NCI-H446 (cell line): ENCODE measurements around the gene KCNH1.
"Not testable (repeated sequence)": the region's sequence is repeated elsewhere in the genome, so short reads cannot be mapped to it uniquely, and the experiment has no call there.

Experiments used
- DNase-seq, 2 experiments: peaks; one replicate each; lab custom pipeline; 2025; lab: John Stamatoyannopoulos, UW

Gene KCNH1

DNA sequence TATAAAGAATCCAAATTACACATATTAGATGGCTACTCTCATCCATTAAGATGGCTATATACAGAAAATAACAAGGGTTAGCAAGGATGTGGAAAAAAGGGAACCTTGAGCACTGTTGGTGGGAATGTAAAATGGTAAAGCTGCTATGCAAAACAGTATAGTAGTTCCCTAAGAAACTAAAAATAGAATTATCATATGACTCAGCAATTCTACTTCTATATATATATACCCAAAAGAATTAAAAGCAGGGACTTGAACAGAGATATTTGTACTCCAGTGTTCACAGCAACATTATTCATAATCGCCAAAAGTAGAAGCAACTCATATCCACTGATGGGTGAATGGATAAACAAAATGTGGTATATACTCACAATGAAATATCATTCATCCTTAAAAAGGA, 126.1 kb downstream of the KCNH1 start:
- no peak for DNase-seq

DNA sequence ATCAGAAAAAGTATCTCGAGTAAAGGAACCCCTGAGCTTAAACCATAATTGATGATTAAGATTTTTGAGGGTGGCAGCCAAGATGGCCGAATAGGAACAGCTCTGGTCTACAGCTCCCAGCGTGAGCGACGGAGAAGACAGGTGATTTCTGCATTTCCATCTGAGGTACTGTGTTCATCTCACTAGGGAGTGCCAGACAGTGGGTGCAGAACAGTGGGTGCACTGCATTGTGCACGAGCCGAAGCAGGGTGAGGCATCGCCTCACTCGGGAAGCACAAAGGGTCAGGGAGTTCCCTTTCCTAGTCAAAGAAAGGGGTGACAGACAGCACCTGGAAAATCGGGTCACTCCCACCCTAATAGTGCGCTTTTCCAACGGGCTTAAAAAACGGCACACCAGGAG, 138.0 kb downstream of the KCNH1 start:
- DNase-seq, result not testable (repeated sequence)

DNA sequence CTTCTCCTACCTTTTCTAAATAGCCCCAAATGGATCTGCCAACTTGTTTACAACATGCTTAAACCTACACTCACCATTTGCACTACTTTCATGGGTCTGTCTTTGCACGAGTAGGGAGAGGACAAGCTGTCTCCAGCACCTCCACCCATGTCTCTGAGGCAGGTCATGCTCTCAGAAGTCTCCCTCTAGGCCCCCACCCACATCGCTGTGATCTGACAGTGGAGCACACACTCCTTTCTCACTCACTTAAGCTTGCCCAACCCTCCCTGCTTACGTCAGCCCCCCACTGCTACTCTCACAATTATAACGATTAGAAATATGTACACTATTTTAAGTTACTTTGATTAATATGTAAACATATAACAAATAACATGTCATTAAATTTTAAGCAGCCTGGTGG, 141.1 kb downstream of the KCNH1 start:
- no peak for DNase-seq

DNA sequence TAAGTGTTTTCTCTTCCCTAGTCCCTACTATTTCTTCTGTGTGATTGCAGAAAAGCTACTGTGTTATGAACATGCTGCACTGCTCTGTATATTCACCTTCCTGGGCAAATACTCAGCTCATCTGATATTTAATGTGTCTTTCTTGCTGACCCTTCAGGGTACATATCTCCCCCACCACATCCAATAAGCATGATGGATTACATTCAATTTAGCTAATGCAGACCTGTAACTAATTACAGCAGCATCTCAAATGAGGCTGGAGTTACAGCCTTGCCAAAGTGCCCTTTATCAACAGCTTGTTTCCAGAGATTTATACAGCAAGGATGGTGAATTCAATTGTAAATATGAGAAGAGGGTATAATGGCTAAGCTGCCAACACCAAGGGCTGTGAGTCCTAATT, 144.0 kb downstream of the KCNH1 start:
- DNase-seq, result no peak

DNA sequence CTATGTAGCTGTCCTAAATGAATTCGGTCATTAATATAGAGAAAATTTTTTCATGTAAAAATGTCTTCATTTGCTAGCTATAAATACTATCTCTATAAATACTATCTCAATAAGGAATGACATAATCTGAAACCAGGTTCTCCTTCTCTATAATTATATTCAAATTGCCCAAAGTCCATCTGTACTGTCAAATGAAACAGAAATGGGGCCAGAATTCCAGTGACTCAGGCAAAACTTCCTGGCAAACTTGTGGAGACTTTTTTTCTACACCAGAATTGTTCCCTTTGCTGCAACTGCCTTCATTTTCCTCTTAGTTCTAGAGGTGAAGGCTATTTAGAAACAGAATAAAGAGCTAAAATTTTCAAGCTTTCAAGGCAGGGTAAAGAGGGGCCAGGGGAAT, 152.5 kb downstream of the KCNH1 start:
- DNase-seq, result no peak

DNA sequence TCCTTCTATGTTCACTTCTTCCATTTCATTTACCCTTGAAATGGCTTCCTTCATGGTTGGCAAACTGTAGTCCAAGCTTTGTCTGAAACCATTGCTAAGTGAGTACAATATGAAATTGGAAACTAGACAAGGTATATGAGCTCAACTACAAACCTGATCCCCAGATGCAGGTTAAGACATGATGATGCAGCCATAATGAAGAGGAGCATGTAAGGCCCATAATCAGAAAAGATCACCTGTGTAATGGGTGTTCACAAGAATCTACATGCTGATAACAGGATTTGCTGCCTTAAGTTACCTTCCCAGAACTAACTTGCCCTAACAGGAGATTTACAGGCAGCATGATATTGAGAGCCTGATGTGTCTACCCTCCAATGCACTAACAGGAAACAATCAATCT, 153.9 kb downstream of the KCNH1 start:
- no peak for DNase-seq

DNA sequence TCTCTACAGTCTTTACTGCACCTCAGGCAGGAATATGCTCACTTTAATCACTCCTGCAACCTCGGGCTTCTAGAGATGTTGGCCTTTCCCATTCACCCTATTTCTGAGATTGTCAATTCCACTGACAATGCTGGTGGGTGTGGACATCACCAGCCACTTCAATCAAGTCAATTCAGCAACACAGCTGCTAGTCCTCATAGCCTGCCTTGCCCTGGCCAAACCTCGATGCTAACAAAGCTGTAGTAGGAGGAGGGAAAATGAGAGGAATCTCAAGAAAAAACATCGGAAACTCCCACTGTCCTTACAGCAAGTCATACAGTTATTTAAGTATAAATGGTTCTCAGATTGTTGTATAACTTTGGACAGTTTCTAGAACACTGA, 155.0 kb downstream of the KCNH1 start:
- no peak for DNase-seq

DNA sequence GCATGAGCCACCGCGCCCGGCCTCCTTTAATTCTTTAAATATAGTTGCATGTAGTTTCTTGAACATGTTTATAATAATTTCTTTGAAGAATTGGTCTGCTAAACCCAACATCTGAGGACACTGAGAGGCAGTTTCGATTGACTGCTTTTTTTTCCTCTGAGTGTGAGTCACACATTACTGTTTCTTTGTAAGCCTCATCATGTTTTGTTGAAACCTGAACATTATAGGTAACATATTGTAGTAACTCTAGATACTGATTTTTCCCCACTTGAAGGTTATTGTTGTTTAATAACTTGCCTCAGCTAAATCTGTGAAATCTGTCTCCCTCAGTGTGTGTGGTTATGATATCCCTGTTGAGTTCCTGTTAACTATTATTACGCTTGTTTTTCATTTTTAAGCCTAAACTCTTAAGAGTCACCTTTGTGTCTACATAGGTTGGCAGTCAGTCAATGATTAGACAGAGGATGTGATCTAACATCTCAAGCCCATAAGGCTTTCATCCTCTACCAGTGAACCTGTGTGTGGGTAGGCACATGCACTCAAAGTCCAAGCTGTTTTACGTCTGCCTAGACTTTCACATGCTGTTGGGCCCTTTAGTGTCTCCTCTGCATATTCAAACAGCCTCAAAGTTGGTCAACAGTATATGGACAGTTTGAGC, 155.5 kb downstream of the KCNH1 start:
- DNase-seq, result no peak

DNA sequence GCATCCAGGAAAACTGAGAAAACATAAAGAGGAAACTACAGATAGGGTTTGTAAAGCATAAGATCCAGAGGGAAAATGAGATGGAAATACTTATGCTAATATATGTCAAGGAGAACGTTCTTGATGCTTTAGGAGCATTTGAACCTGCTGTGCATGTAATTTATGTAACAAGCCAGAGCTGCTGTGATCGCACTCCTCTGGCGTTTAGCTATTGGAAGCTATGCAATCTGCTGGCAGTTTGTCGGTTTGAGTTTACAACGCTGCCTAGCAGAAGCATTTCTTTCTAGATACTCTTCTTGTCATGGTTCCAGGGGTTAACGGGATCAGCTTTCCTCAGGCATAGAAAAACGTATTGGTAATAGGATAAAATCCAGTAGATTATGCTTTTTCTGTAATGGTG, 182.7 kb downstream of the KCNH1 start:
- DNase-seq, result no peak

DNA sequence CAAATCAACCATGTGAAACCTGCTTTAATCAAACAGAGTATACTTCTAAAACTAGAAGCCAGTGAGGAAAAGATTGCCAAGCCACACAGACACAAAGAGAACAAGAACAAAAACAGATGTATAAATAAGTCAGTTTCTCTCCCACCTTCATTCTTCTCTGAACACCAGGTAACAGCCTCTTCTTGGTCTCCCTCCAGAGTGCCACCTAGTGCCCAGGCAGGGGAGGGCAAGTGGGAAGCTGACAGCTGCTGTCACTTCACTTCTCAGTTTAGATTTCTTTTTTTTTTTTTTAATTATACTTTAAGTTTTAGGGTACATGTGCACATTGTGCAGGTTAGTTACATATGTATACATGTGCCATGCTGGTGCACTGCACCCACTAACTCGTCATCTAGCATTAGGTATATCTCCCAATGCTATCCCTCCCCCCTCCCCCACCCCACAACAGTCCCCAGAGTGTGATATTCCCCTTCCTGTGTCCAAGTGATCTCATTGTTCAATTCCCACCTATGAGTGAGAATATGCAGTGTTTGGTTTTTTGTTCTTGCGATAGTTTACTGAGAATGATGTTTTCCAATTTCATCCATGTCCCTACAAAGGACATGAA, 183.9 kb downstream of the KCNH1 start:
- DNase-seq, result not testable (repeated sequence)

DNA sequence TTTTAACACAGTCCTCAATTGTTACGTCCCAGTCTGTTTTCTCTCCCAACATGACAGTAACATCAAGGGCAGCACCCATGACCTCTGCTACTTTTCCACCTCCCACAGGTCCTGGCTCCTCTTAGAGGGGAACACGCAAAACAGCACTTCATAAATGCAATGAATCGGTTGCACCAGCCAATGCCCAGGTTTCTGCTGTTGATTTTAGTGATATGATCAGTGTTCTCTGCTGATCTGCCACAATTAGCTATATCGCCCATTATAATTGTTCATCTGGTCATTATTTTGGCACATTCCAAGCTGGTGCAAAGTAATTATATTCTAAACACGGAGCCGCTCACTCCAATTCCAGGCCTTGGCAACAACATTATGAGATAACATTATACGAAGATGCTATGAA, 184.5 kb downstream of the KCNH1 start:
- no peak for DNase-seq

DNA sequence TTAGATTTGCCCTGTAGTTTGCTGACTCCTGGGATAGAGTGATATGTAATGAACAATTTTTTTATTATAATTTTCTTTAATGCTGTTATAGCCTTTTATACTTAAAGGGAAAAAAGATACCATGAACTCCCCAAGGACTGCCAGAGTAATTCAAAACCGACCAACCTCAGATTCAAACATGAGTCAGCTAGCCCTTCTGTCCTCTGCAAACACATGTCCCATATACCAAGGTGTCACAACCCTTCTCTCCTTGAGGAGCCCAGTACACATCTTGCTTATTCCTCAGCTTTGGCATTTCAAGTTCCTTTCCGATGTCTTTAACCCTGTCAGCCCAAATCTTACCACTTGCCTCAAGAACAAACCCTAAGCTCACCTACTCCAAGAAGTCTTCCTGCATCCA, 184.9 kb downstream of the KCNH1 start:
- DNase-seq, result no peak

DNA sequence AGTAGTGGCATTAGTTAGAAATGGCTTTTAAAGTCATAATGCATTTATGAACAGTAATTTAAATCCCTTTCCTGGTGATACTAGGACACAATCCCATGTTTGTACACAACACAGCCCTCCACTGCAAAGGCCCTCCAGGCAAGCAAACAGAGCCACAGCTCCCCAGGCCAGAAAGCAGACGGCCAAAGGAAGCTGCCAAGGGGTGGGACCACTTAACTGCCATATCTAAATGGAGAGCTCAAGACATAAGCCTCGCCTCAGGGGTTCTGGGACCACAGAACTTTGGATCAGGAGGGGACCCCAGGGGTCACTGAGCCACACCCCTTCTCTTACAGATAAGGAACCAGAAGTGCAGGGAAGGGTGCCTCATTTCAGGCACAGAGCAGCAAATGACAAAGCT, 189.7 kb downstream of the KCNH1 start:
- DNase-seq, result peak in 1 of 2 experiments; percentile 38

DNA sequence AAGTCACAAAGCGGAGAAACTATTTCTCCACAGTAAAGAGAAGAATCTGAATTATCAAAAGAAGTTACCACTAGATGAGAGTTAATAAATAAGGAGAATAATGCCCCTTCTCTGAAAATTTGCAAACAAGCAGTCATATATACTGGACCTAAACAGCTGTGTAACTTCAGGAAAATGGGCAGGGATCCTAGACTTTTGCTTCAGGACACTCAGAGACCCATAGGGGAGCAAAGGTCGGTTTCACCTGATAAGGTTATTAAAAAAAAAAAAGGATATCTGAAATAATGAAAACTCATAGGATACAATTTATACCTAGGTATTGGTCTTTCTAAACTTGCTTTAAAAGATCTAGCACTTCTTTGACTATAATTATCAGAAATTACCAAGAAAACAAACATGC, 191.4 kb downstream of the KCNH1 start:
- DNase-seq, result no peak

DNA sequence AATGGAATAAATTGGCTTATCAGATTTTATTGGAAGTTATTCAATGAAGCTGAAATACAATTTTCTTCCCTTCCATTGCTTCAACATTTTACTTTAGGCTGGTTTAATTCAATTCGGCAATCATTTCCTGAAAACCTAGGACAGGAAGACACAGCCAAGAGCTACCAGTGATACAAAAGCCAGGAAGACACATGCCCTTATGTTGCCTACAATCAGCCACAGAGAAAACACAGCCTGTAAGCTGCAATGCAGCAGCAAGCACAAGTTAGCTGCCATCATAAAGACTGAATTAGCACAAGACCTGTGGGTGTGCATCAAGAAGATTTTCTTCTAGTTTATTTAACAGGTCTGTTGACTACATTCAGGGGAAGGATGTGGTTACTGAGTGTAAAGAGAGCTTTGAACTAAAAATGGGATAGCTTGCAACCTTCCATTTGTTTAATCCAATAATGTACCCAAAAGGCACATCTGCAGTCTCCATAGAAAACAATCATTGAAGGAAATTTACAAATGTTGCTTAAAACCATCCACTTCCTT, 193.8 kb downstream of the KCNH1 start:
- no peak for DNase-seq

DNA sequence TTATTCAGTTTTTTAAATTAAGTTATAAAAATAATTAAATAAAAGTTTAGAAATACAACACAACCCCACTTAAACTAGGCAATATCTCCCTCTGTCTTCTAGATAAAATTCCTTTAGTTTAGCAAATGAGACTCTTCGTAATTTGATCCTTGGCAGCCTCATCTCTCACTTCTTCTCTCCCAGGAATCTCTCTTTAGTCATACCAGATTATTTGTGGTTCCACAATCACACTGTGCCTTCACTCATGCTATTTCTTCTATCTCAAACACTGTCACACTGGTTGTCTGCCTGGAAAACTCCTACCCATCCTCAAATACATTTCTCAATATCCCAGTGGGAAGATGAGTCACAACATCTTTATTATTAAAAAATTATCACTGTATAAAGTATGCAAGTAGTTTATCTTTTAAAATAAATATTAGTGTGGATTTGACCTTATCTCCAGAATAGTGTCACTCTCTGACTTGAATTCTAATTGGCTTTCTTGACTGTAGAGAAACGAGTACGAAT, 195.5 kb downstream of the KCNH1 start:
- DNase-seq, result no peak

DNA sequence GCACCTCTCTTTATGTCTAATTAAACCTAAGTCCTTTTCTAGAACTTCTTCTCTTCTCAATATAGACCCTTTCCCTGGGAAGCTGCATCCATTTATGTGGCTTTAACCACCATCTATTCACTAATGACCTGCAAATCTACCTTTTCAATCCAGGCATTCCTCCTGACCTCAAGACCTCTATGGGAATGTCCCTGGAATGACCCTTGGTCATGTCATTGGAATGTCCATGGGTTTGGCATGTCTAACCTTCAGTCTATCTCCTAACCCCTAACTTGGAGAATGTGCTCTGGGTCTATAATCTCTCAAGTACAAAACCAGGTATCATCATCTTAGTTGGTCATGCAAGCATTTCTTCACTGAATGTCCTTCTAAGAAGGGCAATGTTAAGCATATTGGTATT, 196.1 kb downstream of the KCNH1 start:
- DNase-seq, result no peak

DNA sequence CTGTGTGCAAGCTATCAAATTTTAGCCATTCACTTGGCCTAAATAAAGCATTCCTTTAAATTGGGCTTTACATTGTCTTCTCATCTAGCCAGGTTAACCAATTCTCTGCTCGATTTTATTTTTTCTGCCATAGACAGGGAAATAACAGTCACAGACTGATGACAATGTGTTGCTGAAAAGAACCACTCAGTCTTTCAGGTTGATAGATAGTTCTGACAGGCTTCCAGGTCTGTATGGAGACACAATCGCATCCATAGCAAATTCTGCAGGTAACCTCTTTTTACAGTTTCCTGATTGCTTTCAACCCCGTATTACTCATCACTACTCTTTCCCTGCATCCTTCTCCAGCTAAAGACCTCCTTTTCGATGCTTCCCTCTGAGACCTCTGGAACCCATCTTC, 198.0 kb downstream of the KCNH1 start:
- no peak for DNase-seq

DNA sequence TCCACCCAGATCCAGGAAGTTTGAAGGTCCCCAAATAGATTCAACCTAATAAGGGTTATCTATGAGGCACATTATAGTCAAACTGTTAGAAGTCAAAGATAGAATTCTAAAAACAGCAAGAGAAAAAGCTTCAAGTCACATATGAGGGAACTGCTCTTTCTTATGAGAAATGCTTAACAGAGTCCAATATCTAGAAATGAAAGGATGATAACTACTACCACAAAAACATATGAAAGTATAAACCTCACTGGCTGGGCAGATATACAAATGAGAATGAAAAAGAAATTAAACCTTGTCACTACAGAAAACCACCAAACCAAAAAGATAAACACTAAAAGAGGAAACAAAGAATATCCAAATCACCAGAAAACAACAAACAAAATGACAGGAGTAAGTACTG, 201.8 kb downstream of the KCNH1 start:
- no peak for DNase-seq

DNA sequence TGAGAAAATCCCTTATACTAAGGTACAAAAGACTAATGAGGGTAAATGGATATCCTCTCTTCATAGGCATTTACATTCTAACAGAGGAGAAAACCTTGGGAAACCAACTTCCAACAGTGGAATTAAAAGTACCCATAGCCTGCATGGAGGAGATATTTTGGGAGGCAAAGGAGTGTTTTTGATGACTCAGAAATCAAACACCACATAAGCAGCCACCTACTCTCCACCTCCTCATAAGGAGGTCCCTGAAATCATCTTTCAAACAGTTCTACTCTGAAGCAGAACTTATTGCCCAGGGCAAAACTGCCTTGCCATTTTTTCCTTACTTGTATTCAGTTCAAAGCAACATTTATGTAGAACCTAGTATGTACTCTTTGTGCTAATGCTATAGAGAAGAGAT, 211.3 kb downstream of the KCNH1 start:
- DNase-seq, result no peak

DNA sequence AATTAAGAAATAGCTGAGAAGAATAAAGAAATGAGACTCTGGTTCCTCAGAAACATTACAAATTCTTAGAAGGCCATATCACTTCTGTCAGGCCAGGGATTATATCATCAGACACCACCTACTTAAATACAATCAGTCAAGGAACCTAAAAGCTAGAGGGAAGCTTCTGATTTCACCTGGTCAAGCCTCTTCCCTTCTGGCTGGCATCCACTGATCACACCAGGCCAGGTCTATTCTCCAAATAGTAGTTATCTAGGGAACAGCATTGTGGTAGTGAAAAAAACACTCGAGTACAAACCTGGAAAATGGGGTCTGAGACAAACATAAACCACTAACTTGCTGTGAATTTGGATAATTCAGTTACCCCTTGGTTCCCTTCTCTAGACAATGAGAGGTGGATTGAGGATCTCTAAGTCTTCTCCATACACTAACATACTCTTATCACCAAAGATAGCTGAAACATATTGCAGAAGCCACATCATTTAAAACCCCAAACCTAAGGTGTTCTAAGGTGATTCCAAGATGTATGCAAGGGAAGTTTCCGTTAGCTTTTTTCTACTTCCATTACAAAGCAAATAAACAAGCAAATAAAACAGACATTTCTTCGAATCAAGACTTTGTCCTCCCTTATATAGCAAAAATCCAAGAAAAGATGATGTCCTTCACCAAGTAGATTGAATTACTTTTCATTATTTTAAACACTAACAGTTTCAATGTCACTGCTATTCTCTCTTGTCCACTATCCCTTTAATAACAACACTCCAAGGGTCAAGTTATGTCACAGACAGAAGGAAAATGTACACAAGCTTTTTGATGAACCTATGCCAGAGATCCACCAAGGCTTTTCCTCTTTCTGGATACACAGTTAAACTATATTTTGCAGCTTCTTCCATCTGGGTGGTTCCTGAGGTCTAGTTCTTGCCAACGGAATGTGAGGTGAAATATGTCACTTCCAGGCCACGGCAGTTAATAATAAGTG, 212.9 kb downstream of the KCNH1 start:
- DNase-seq, result no peak

DNA sequence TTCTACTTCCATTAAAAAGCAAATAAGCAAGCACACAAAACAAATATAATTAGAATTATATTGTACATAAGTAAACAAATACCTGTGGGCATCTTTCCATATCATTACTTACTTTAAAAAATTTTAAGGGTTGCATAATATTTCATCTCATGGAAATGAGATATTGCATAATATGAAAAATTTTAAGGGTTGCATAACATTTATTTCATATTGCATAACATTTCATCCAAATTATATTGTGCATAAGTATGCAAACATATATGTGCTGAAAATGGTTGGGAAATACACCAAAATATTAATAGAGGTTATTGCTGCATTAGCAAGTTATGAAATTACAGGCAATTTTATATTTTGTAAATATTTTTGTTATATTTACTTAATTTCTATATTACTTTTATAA, 213.7 kb downstream of the KCNH1 start:
- DNase-seq, result no peak

DNA sequence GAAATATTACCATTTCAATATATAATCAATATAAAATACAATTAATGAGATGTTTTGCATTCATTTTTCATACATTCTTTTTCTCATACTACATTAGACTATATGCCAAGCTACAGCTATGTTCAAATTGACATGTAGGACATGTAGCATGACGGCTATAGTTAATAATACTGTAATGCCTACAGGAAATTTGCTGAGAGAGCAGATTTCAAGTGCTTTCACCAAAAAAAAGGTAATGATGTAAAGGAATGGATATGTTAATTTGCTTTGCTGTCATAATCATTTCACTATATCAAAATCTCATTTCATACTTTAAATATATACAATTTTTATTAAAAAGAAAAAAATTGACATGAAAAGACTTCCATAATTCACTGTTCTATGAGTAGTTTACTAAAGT, 215.1 kb downstream of the KCNH1 start:
- DNase-seq, result no peak
